Loucy (cell line): ENCODE data around the gene TSHZ2.

ENCODE experiments used
- CTCF ChIP-seq: fragments of 200-600 bp; sonication (generic); conservative IDR thresholded peaks from 2 replicates; pipeline ENCODE4 v1.5.1; 2014; ENCODE audit warnings: mild to moderate bottlenecking, antibody characterized with exemption, low read length
- EZH2phosphoT487 ChIP-seq: fragments of 200-600 bp; IDR thresholded peaks from 2 replicates; pipeline ENCODE4 v1.6.1; 2018; ENCODE audit warnings: antibody characterized with exemption, mild to moderate bottlenecking, moderate library complexity, borderline replicate concordance

DNA sequence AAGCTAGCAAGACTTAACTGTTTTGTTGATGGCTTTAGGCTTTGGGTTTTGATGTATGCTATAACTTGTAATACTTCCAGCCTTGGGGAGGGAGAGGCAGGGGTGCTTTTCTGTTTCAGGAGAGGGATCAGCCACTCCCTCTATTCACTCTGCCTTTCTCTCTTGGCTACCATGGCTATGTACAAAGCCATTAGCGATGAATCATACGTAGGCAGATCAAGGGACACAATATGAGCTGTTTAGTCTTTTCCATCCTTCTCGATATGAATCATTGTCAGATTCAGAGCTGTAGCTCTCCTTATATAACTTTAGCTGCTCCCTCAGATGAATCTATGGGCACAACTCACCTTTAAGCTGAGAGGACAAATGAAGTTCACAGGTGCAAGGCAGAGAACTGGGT, 230.6 kb downstream of the TSHZ2 start:
- TF ChIP-seq CTCF (no peak), EZH2phosphoT487 (no peak)
